Suppressor macrophage treated with lipopolysaccharide for 1 hour (primary cell): Measurements from ENCODE around the gene CFAP52.
A peak's percentile ranks its signal among the peaks of the same experiment; 100 is the strongest.
"Not testable (repeated sequence)": the region's sequence is repeated elsewhere in the genome, so short reads cannot be mapped to it uniquely, and the experiment has no call there.

Experiments used
- DNase-seq, 3 donors: peaks; one replicate each; pipeline ENCODE4 v3.0.0-alpha.2; 2020 to 2022

CFAP52 gene

DNA sequence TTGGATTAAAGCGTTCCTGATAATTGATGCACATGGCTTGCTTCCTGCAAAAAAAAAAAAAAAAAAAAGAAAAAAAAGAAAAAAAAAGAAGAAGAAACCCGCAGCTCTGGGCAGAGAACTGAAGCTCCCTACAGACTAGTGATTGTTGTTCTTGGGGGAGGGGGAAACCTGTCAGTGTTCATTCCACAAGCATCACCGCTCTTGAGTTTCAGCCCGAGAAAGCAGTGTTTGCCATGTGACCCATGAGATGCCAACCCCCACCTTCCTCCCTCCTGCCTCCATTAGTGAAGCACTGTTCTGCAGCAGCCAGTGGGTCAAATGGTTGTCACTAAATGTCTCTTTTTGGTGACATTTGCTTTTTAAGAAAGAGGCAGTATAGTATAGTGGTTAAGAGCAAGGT, 70.6 kb downstream of the CFAP52 start:
- DNase-seq = no peak

DNA sequence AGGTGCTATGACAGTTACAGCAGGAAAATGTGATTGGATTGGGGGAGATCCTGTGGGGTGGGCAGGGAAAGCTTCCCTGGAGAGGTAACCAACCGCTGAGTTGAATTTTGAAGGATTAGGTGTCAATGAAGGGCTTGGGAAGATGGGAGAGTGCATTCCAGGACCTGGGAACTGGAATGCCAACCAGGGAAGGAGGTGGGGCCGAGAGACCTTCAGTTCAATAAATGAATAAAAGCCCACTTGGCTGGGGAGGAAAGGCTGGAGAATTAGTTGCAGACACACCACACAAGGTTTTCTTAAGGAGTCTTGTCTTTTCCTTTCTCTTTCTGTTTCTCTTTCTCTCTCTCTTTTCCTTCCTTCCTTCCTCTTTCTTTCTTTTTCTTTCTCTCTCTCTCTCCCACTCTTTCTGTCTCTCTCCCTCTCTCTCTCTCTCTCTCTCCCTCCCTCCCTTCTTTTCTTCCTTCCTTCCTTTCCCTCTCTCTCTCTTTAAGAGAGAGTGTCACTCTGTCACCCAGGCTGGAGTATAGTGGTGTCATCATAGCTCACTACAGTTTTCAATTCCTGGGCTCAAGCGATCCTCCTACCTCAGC, 72.2 kb downstream of the CFAP52 start:
- no peak for DNase-seq

DNA sequence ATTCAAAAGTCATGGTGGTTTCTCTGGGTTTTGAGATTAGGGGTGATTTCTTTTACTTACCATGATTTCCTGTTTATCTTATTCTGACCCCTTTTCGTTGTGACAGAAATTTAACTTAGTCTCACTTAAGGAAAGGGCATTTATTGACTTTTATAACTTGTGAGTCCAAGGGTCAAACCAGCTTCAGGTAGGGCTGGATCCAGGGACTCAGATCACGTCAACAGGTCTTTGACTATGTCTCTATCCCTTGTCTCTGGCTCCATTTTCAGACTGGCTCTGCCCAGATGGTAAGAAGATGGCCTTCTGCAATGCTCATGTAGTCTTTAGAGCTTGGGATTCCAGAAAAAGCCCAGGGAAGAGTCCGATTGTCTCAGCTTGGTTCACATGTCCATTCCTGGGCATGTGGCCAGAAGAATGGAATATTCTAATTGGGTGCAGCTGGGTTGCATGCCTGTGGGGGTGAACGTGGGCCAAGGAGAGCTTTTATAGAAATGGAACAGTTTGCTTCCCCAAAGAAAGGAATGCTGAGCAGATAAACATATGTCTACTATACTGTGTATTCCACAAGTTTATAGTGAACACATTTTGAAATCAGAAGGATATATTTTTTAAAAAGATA, 82.3 kb downstream of the CFAP52 start:
- DNase-seq = no peak

DNA sequence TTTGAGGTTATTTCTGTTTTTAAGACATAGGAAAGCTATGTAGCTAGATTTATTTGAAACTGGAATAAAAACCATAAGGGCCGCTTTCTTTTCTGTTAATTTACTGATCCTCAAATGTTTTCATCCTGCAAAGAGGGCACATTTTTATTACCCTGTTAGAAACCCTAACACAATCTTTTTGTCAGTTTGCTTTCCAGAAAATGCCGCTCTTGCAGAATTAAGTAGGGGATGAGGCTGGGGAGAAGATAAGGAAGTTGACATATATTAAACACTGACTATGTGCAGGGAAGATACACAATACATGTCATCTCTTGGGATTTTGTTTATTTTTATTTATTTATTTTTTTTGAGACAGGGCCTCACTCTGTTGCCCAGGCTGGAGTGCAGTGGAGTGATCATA, 84.6 kb downstream of the CFAP52 start:
- no peak for DNase-seq

DNA sequence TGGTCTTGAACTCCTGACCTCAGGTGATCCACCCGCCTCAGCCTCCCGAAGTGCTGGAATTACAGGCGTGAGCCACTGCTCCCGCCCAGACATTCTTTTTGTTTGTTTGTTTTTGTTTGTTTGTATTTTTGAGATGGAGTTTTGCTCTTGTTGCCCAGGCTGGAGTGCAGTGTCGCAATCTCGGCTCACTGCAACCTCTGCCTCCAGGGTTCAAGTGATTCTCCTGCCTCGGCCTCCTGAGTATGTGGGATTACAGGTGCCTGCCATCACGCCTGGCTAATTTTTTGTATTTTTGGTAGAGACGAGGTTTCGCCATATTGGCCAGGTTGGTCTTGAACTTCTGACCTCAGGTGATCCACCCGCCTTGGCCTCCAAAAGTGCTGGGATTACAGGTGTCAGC, 87.1 kb downstream of the CFAP52 start:
- DNase-seq = not testable (repeated sequence)

DNA sequence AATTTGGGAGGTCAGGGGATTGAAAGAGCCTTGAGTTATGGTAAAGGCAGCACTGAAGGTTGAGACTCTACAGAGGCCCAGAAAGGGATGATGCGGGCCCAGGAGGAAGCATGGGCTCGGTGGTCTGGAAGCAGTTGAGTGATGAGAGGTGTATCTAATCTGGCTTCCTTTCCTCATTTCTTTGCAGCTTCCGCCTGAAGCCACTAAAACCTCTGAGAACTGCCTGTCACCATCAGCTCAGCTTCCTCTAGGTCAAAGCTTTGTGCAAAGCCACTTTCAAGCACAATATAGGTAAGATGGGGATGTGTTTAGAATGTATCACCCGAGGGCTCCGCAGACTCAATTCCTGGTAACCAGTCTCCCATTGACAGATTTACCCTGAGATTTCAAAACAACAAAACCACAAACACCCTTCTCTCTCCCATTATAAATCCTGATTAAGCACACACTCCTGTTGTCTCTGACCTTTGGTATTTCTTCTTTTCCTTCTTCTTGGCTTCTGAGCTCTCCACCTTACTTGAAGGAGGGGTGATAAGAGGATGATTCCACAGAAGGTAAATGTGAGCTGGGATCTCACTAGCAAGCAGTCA, 90.1 kb downstream of the CFAP52 start:
- no peak for DNase-seq

DNA sequence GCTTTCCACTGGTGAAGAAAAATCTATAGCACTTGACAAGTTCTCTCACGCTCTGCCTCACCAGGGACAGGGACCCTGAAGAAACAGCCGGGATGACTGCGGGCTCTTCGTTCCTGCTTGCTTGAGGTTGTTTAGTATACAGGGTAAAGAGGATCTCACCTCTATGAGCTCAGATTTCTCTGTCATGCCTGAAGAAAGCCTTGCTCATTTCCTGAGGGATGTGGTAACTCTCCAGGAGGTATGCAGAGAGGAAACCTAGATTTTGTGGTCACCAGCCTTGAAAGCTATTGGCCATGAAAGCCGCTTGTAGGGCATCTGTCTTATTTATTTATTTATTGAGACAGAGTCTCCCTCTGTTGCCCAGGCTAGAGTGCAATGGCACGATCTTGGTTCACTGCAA, 92.1 kb downstream of the CFAP52 start:
- DNase-seq = no peak

DNA sequence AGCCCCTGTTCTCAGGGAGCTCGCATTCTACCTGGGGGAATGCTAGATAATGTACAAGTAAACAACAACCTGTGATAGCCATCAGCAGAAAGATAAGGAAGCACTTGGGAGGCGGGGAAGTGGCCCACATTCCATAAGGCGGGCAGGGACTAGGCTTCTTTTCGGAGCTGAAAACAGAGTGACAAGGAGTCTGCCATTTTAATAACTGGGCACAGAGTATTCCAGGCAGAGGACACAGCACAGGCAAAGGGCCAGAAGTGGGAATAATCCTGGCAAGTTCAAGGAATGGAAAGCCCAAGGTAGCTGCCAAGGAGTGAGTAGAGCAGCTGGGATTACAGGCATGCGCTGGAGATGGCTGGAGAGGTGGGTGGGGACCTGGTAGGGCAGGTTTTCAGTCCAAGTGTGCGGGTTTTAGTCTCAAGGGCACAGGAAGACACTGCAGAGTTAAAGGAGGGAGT, 93.1 kb downstream of the CFAP52 start:
- DNase-seq = no peak

DNA sequence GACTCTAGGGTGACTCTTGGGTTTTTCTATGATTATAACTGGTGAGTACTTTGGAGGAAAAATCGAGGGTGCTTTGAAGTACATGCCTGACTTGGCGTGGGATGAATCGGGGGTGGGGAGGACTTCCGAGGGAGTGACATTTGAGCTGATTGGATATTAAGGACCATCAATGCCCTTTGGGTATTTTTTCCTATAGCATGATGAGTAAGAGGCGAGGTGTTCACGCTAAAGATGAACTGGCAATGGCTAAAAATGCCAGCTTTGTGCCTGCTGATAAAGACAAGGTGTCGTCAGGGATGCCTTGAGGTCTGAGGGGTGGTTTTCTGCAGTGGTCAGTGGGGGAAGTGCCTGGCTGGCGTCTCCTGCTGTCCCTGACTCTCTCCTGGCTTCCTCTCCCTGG, 94.2 kb downstream of the CFAP52 start:
- no peak for DNase-seq

DNA sequence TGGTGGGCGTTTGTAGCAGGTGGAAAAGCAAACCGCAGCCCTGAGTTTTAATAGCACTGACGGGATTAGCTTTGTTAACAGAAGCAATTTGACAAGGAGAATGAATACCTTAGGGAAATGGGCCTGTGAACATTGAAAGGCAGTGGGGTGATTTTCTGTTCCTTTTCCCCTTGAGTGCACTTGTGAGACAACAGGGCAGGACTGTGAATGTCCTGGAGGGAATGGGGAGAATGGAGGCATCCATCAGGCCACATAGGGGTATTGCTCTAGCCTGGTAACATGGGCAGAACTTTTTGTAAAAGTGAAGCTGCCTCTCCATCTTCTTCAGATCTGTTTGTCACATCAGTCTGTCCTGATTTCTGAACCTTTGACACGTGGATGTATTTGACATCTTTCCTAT, 95.1 kb downstream of the CFAP52 start:
- no peak for DNase-seq

DNA sequence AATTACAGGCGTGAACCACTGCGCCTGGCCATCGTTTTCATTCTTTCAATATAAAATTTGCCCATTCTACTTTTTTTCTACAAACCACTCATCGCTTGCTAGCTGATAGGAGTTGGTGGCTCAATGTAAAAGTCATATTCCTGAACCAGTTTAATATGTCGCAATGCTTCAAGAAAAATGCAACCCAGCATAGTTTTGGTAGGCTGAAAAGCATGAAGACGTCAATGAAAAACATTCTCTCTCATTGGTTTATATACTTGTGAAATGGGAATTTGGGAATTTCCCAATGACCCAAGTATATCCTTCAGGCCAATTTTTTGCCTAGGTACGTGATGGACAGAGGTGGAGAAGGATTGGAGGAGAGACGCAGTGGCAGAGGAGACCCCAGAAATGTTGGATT, 95.8 kb downstream of the CFAP52 start:
- no peak for DNase-seq

DNA sequence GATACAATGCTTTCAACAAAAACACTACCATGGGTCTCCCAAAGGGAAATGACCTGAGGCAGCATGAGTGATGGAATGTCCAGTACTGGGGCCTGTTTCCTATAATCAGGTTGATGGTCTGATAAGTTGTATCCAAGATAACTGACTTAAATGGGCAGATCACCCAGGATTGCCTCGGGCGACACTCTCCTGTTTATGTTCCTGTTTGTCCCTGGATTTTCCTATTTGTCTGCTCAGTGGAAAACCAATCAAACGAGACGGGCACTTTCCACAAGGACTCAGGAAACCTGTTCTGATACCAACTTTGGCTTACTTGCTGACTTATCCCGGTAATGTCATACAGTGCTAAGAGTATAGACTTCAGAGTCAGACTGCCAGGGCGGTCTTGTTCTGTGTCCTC, 96.2 kb downstream of the CFAP52 start:
- DNase-seq = no peak

DNA sequence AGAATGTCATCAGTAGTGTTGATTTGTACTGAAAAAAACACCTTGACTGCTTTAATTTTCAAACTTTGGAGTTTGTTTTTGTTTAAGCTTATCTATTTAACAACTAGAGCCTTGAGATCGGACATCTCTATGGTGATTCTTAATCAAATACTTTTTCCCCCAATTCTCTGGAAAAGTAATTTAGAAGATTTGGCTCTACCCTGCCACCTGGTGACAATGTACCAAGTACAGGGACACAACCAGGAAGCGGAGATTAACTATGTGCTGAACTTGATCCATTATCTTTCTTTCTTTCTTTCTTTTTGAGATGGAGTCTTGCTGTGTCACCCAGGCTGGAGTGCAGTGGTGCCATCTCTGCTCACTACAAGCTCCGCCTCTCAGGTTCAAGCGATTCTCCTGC, 99.6 kb downstream of the CFAP52 start:
- DNase-seq = peak in 2 of 3 donors; percentile 14 to 26

DNA sequence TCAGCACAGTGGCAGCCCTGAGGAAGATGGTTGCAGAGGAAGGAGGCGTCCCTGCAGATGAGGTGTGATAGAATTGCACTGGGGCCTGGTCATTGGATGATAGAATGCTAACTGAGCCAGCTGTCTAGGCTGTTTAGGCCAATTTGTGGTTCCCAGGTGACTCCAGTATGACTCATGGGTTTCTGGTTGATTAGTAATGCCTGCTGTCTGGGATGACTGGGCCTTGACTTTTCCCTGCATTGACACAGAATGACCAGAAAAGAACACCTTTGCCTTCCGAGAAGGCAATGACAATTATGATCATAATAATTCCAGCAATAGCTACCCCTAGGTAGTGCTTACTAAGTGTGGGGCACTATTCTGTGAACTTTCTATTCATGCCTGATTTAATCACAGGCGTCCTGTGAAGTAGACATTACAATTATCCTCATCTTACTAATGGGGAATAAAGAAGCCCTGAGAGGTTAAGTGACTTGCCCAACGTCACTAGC, 100.4 kb downstream of the CFAP52 start:
- no peak for DNase-seq

DNA sequence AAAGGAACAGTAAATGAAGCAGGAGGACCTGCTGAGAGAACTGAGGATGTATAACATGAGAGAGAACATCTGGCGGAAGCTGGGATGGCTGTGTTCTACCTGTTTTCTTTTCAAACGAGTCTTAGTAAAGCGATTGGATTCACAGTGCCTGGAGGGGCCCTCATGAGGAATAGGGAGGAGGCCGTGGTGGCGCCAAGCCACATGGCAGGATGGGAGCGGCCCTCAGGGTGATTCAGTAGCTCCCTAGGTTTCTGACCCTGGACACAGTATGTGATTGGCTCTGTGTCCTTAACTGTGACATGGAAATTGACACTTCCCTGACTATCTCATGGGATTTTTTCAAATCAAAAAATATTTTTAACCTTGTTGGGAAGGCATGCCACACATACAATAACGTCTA, 101.0 kb downstream of the CFAP52 start:
- no peak for DNase-seq

DNA sequence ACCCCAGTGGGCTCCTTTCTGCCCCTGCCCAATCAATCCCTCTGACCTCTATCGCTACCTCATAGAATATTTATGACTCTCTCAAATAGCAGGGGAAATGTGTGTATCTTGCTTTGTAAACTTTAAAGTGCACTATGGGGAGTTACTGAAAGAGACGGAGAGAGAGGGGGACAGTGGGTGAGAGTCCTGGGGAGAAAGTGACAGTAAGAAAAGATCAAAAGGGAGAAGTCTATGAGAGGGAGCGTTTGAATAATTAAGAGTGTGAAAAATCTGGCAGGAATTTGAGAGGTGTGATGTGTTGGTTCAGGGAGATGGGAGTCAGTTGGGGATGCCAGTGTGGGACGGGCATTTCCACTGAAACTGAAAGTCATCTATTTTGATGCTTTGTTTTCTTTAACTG, 101.5 kb downstream of the CFAP52 start:
- no peak for DNase-seq

DNA sequence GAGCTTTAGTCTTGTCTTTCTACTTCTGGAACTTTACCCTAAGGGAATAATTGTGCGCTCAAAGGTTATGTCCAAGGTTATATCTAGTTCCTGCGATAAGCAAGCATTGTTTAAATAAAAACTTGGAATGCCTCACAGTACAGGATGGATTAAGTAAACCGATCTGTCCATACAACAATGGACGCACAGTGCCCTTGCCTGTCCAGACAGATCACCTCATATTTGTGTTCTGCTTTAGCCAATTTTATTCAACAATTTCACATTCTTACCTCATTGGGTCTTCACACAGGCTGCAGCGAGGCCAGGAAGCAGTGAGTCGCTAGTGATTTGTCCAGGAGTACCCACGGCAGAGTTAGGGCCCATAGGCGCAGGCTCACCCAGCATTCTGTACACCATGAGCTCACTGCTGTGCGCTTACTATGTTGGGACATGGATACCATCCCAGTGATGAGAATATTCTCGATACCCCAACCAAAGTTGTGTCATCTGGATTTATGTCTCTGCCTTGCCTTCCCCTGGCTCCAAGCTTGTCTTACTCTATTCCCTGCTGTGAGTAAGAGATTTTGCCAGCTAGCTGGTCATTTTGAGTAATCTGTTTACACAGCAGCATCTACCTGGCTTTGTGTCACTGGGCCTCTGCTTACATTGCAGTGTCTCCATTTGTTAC, 108.6 kb downstream of the CFAP52 start:
- no peak for DNase-seq
